AG09319 (cell line): ENCODE data around the gene SPEN.

ENCODE experiments used
- DNase-seq: peaks from one replicate; pipeline ENCODE4 v3.0.0-alpha.2; 2010; ENCODE audit warnings: low read depth; ENCODE audit errors: extremely low read depth
- TF ChIP-seq, protein P1 (sequence below): IDR thresholded peaks from 2 replicates; pipeline ENCODE4 v1.5.1; 2011; ENCODE audit warnings: low read depth, mild to moderate bottlenecking, inconsistent platforms, low read length, moderate library complexity

The SPEN gene

DNA sequence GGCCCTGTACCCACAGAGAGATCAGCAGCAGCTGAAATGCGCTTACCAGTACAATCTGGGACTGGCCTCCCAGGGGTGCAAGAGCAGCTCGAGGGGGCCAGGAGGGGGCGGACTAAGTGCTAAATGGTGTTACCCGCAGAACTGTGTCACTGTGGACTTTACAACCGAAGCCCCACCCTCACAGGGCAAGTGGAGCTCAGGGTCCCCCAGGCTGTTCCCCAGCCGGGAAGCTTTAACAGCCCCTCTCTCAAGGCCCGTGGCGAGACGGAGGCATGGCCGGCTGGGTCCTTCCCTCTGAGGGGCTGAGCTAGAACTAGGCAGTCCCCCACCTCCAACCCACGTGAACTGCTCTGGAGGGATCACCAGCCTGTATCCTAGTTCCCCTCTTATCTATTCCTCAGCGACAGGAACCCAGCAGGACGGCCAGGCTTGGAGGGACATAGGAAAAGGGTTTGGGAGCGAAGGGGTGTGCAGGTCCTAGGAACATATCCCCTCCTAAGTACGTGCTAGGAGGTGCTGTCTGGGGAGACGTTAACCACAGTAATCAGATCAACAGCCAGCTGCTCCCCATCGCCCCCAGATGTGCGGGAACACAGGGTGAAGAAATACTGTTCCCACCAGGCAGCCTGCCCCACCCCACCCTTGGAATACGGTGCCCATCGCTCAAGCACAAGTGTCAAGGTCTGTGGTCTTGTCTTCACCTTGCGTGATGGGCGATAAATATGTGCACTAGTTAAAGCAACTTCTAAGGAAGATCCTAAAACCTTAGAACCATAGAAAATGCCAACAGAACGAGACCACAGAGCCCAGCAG lies 104.0 kb downstream of the SPEN start:
- no peak for DNase-seq
- TF ChIP-seq, protein P1, sequence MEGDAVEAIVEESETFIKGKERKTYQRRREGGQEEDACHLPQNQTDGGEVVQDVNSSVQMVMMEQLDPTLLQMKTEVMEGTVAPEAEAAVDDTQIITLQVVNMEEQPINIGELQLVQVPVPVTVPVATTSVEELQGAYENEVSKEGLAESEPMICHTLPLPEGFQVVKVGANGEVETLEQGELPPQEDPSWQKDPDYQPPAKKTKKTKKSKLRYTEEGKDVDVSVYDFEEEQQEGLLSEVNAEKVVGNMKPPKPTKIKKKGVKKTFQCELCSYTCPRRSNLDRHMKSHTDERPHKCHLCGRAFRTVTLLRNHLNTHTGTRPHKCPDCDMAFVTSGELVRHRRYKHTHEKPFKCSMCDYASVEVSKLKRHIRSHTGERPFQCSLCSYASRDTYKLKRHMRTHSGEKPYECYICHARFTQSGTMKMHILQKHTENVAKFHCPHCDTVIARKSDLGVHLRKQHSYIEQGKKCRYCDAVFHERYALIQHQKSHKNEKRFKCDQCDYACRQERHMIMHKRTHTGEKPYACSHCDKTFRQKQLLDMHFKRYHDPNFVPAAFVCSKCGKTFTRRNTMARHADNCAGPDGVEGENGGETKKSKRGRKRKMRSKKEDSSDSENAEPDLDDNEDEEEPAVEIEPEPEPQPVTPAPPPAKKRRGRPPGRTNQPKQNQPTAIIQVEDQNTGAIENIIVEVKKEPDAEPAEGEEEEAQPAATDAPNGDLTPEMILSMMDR = no peak

DNA sequence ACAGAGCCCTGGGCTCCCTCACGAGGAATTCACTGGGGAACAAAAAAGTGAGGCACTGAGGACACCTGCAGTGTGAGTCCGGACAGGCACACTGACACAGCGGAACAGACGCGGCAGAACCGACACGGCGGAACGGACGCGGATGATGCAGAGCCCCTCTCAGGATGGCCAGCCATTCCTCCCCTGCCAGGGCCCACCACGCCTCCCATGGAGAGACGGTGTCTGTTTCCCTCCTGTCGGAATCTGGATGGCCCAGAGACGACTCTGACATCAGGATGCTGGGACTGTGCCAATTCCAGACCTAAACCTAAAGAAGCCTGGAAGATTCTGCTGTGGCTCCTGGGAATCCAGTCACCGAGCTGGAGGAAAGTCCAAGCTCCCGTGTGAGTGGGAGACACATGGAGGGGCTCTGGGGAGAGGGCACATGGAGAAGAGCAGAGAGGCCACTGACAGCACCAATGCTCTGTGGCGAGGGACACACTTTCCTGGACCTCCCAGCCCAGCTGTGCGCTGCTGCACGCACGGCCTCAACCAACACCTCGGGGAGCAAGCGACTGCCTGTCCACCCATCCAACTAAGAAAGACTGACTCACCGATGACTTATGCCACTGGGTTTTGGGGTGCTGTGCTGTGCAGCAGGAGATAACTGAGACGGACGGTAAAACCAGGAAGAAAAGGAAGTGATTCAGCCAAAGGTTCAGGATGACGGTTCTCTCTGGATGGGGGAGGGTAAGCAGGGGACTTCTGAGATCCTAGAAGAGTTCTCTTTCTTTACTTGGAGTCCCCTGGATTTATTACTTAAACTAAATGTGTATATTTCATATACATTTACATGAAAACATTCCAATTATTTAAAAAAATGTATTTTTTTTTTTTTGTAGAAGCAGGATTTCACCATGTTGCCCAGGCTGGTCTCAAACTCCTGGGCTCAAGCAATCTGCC lies 105.1 kb downstream of the SPEN start:
- TF ChIP-seq, protein P1 = no peak
- DNase-seq = no peak

DNA sequence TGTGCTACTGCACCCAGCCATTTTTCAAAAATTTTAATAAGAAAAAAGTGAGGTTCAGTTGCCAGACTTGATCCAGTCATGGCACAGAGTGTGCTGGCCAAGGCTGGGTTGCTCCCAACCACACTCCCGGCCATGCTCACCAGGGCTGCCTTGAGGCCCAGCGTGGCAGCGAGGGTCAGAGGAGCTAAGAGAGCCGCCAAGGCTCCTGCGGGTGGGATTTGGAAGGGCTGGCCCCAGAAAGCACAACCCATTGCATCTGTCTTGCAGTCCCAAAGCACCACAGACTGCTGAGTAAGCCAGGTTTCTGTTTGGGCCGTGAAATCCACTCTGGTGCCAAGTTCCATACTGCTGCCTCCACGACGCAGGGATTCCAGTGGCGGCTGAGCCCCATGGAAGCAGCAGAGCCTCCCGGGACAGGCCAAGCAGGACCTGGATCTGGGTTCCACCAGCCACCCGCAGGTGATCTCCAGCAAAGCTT lies 105.8 kb downstream of the SPEN start:
- TF ChIP-seq, protein P1 = no peak
- no peak for DNase-seq

DNA sequence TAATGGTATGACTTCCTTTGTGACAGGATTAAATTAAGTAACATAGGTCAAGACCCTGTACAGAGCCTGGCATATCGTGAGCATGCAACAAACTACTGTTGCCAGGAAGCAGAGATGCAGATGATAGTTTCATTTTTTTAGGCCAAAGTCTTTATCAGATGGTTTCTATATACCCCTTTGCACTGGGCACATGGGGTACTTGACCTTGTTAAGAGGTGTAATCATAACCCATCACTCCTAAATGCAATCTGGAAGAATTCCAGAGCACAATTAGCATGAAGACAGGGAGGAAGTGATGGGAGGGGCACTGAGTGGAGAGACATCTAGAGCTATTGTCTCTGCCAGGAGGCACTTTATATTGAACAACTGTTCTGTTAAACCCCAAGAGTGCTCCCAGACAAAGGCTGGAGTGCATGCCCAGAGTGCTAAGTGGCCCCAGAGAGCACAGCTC lies 106.3 kb downstream of the SPEN start:
- TF ChIP-seq, protein P1 = no peak
- no peak for DNase-seq

DNA sequence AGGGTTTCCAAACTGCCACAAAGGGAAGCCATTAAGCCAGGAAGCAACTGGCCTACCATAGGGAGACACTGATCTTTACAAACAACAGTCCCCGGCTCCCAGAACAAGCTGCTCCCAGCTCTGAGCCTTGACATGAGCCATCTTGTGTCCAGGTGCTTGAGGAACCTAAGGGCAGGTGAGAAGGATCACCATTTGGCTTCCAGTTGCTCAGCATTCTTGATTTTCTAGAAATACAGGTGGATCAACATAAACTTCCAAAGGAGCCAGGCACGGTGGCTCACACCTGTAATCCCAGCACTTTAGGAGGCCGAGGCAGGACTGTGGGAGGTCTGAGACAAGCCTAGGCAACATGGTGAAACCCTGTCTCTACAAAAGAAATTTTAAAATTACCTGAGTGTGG lies 106.8 kb downstream of the SPEN start:
- TF ChIP-seq, protein P1 = no peak
- DNase-seq = no peak

DNA sequence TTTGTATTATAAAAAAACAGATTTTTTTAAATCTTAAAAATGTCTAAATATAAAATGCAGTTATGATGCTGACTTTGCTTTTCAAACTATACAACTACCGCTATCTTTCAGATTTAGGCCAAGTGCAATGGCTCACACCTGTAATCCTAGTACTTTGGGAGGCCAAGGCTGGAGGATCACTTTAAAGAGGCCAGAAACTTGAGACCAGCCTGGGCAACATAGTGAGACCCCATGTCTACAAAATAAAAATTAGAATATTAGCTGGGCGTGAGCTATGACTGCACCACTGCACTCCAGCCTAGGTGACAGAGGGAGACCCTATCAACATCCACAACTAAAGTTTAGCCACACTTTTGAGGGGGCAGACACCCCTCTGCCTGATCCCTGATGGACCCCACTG lies 108.0 kb downstream of the SPEN start:
- TF ChIP-seq, protein P1 = no peak
- no peak for DNase-seq

DNA sequence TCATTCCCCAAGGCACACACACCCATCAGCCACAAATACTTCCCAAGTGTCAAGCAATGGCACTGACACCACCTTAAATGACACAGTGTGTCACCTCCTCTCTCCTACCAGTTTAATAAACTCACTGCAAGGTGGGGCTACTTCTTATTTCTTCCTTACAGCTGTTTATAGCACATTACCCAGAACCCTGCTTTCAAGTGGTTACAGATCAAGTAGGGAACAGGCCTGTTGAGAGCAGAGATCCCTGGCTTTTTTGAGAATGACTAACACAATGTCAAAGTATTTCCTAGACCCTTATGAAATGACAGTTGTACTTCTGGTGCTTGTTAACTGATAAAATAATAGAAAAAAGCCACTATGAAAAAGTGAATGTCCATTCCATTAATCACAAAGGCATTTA lies 108.6 kb downstream of the SPEN start:
- TF ChIP-seq, protein P1 = no peak
- DNase-seq = no peak
